GM12865 (cell line): ENCODE data around the gene ACO2.
"Not testable (repeated sequence)": the region's sequence is repeated elsewhere in the genome, so short reads cannot be mapped to it uniquely, and the experiment has no call there.

ENCODE experiments used
- DNase-seq: peaks from one replicate; pipeline ENCODE4 v3.0.0; 2010; ENCODE audit warnings: low read depth
- H3K4me3 ChIP-seq: 2 replicates; pipeline ENCODE4 v1.5.1; 2011; ENCODE audit warnings: mild to moderate bottlenecking, low read depth, low read length, control low read depth
- CTCF ChIP-seq: IDR thresholded peaks from 2 replicates; pipeline ENCODE4 v1.5.1; 2011; ENCODE audit warnings: low read length, control low read depth, low read depth, inconsistent platforms; ENCODE audit not compliant: insufficient read depth; ENCODE audit errors: missing control alignments

ACO2 gene

GRCh38 chr22:41556561-41556960 is 87.6 kb downstream of the ACO2 start:
- H3K4me3 ChIP-seq: no peak overlapping the region
- no peak for TF ChIP-seq CTCF
- no peak for DNase-seq

- DNase-seq: no peak
- no peak overlapping the region for H3K4me3 ChIP-seq
- no peak for TF ChIP-seq CTCF
These were observed 88.7 kb downstream of the ACO2 start for GRCh38 chr22:41557401-41558240.

GRCh38 chr22:41558241-41558630 is 89.3 kb downstream of the ACO2 start:
- not testable (repeated sequence) for H3K4me3 ChIP-seq, DNase-seq

GRCh38 chr22:41560095-41560471 is 91.2 kb downstream of the ACO2 start:
- no peak for DNase-seq
- H3K4me3 ChIP-seq: no peak overlapping the region
- no peak for TF ChIP-seq CTCF

GRCh38 chr22:41561335-41561734 is 92.4 kb downstream of the ACO2 start:
- TF ChIP-seq CTCF: no peak
- no peak overlapping the region for H3K4me3 ChIP-seq
- DNase-seq: no peak

- TF ChIP-seq CTCF: no peak
- DNase-seq: no peak
- H3K4me3 ChIP-seq: no peak overlapping the region
These were observed 92.9 kb downstream of the ACO2 start for GRCh38 chr22:41561788-41562187.

- DNase-seq: no peak
- no peak for TF ChIP-seq CTCF
- no peak overlapping the region for H3K4me3 ChIP-seq
These were observed 93.5 kb downstream of the ACO2 start for GRCh38 chr22:41562461-41562860.
